OCI-LY1 (cell line): Measurements from ENCODE around the gene PCNX2.
"Not testable (repeated sequence)": the region's sequence is repeated elsewhere in the genome, so short reads cannot be mapped to it uniquely, and the experiment has no call there.

ENCODE experiments used
- H2AFZ ChIP-seq: fragments of 200-600 bp; sonication (generic), shearing (Covaris generic); 2 replicates; pipeline ENCODE4 v1.6.0; 2014; ENCODE audit warnings: antibody characterized with exemption, mild to moderate bottlenecking, low read length
- H3F3A ChIP-seq: fragments of 200-600 bp; sonication (generic), shearing (Covaris generic); 2 replicates; pipeline ENCODE4 v1.6.0; 2014; ENCODE audit warnings: mild to moderate bottlenecking, antibody characterized with exemption, low read length, moderate library complexity; ENCODE audit not compliant: insufficient read depth
- H3K27ac ChIP-seq: fragments of 200-600 bp; sonication (generic); 2 replicates; pipeline ENCODE4 v1.5.1; 2014; ENCODE audit warnings: low read length, mixed run types, mild to moderate bottlenecking, low read depth; ENCODE audit not compliant: poor library complexity, severe bottlenecking
- H3K27me3 ChIP-seq: fragments of 200-600 bp; sonication (generic); 2 replicates; pipeline ENCODE4 v1.6.0; 2014; ENCODE audit warnings: antibody characterized with exemption, mild to moderate bottlenecking, low read length, moderate library complexity; ENCODE audit not compliant: insufficient read depth
- H3K36me3 ChIP-seq: fragments of 200-600 bp; sonication (generic); 2 replicates; pipeline ENCODE4 v1.6.1; 2014; ENCODE audit warnings: mild to moderate bottlenecking, antibody characterized with exemption, low read length, moderate library complexity, mixed read lengths; ENCODE audit not compliant: insufficient read depth
- H3K4me1 ChIP-seq: fragments of 200-600 bp; sonication (generic); 2 replicates; pipeline ENCODE4 v1.5.1; 2014; ENCODE audit warnings: mild to moderate bottlenecking, low read length, moderate library complexity; ENCODE audit not compliant: insufficient read depth, severe bottlenecking
- H3K4me2 ChIP-seq: fragments of 200-600 bp; sonication (generic), shearing (Covaris generic); 2 replicates; pipeline ENCODE4 v1.6.1; 2014; ENCODE audit warnings: low read length
- H3K4me3 ChIP-seq: fragments of 200-600 bp; sonication (generic); 2 replicates; pipeline ENCODE4 v1.5.1; 2014; ENCODE audit warnings: low read length, low read depth, mild to moderate bottlenecking, mixed read lengths; ENCODE audit not compliant: poor library complexity, severe bottlenecking
- H3K79me2 ChIP-seq: fragments of 200-600 bp; shearing (Covaris generic); 2 replicates; pipeline ENCODE4 v1.6.1; 2016; ENCODE audit warnings: mixed run types, low read length, mixed read lengths; ENCODE audit not compliant: insufficient read depth
- H3K9ac ChIP-seq: fragments of 200-600 bp; sonication (generic), shearing (Covaris generic); 2 replicates; pipeline ENCODE4 v1.6.1; 2014; ENCODE audit warnings: mild to moderate bottlenecking, low read length, mixed read lengths
- H3K9me2 ChIP-seq: fragments of 200-600 bp; sonication (generic), shearing (Covaris generic); 2 replicates; pipeline ENCODE4 v1.6.1; 2014; ENCODE audit warnings: low read depth, mild to moderate bottlenecking, low read length, mixed read lengths
- H3K9me3 ChIP-seq: fragments of 200-600 bp; shearing (Covaris generic); 2 replicates; pipeline ENCODE4 v1.6.1; 2014; ENCODE audit warnings: low read length, mixed read lengths
- H4K20me1 ChIP-seq: fragments of 200-600 bp; sonication (generic), shearing (Covaris generic); 2 replicates; pipeline ENCODE4 v1.6.0; 2016; ENCODE audit warnings: mild to moderate bottlenecking, low read length; ENCODE audit not compliant: insufficient read depth
- CTCF ChIP-seq: fragments of 200-600 bp; sonication (generic), shearing (Covaris generic); IDR thresholded peaks from 2 replicates; pipeline ENCODE4 v1.5.1; 2017; ENCODE audit warnings: mild to moderate bottlenecking, antibody characterized with exemption, low read length, moderate library complexity, mixed read lengths
- EZH2 ChIP-seq: fragments of 200-600 bp; sonication (generic), shearing (Covaris generic); IDR thresholded peaks from 2 replicates; pipeline ENCODE4 v1.8.0; 2017; ENCODE audit warnings: borderline replicate concordance, mixed run types, mild to moderate bottlenecking, antibody characterized with exemption, low read length, moderate library complexity, mixed read lengths

The PCNX2 gene

GRCh38 chr1:233180641-233181364, 114.7 kb downstream of the PCNX2 start:
- H3K79me2 ChIP-seq: no peaks in the 10 kb centered on the region
- peaks cover 2% of the 10 kb centered on the region; the same call in 1 of the 2 replicates for H3K9me3 ChIP-seq
- H2AFZ ChIP-seq: no peak overlapping the region
- peaks cover 23% of the 10 kb centered on the region for H3K36me3 ChIP-seq
- peak overlapping the region; percentile 78 for H3K27ac ChIP-seq
- no peak overlapping the region; the same call in 1 of the 2 replicates for H3K9ac ChIP-seq
- no peaks in the 10 kb centered on the region for H3F3A ChIP-seq
- no peak overlapping the region; the same call in 1 of the 2 replicates for H3K4me2 ChIP-seq
- H4K20me1 ChIP-seq: no peaks in the 10 kb centered on the region
- no peak for TF ChIP-seq EZH2
- no peak for TF ChIP-seq CTCF
- H3K27me3 ChIP-seq: no peaks in the 10 kb centered on the region
- no peaks in the 10 kb centered on the region for H3K9me2 ChIP-seq
- no peak overlapping the region for H3K4me3 ChIP-seq
- peaks cover 25% of the 10 kb centered on the region for H3K4me1 ChIP-seq

GRCh38 chr1:233179638-233180037, 115.9 kb downstream of the PCNX2 start:
- not testable (repeated sequence) for H2AFZ ChIP-seq, H3K79me2 ChIP-seq, H4K20me1 ChIP-seq, H3F3A ChIP-seq, H3K9ac ChIP-seq, H3K4me2 ChIP-seq, H3K9me2 ChIP-seq, H3K9me3 ChIP-seq, H3K4me3 ChIP-seq, H3K27me3 ChIP-seq
- peaks cover 25% of the 10 kb centered on the region for H3K4me1 ChIP-seq
- peak overlapping the region; percentile 78 for H3K27ac ChIP-seq
- H3K36me3 ChIP-seq: peaks cover 25% of the 10 kb centered on the region

GRCh38 chr1:233172201-233172600, 123.3 kb downstream of the PCNX2 start:
- H3K4me2 ChIP-seq: no peak overlapping the region
- H3K9ac ChIP-seq: no peak overlapping the region
- peak; percentile 11; the same call in 1 of the 2 replicates for TF ChIP-seq CTCF
- no peak for TF ChIP-seq EZH2
- no peaks in the 10 kb centered on the region for H3K9me2 ChIP-seq
- peaks cover 9% of the 10 kb centered on the region for H3K36me3 ChIP-seq
- no peaks in the 10 kb centered on the region for H3F3A ChIP-seq
- no peaks in the 10 kb centered on the region for H3K9me3 ChIP-seq
- H3K79me2 ChIP-seq: no peaks in the 10 kb centered on the region
- H2AFZ ChIP-seq: no peak overlapping the region
- no peak overlapping the region for H3K4me3 ChIP-seq
- H4K20me1 ChIP-seq: no peaks in the 10 kb centered on the region
- no peaks in the 10 kb centered on the region for H3K4me1 ChIP-seq
- H3K27me3 ChIP-seq: no peaks in the 10 kb centered on the region
- no peak overlapping the region for H3K27ac ChIP-seq

GRCh38 chr1:233170741-233171140, 124.8 kb downstream of the PCNX2 start:
- H3K27ac ChIP-seq: no peak overlapping the region
- no peaks in the 10 kb centered on the region for H3K9me3 ChIP-seq
- no peaks in the 10 kb centered on the region for H3K79me2 ChIP-seq
- H3K27me3 ChIP-seq: no peaks in the 10 kb centered on the region
- 0 out of 2 replicates have a peak, but pooled peaks cover 1% of the 10 kb centered on the region for H3K36me3 ChIP-seq
- no peaks in the 10 kb centered on the region for H3F3A ChIP-seq
- H3K4me3 ChIP-seq: no peak overlapping the region
- H3K4me2 ChIP-seq: no peak overlapping the region
- no peak overlapping the region for H2AFZ ChIP-seq
- no peak for TF ChIP-seq CTCF
- no peak for TF ChIP-seq EZH2
- H4K20me1 ChIP-seq: no peaks in the 10 kb centered on the region
- H3K9ac ChIP-seq: no peak overlapping the region
- H3K9me2 ChIP-seq: no peaks in the 10 kb centered on the region
- no peaks in the 10 kb centered on the region for H3K4me1 ChIP-seq
